Measurements from ENCODE around the gene FOXD4L6. TPM values are rescaled to one million over a fixed set of nuclear protein-coding genes. Genes with fewer than 3 reads are reported as not detected.
"Not testable (repeated sequence)": the region's sequence is repeated elsewhere in the genome, so short reads cannot be mapped to it uniquely, and the experiment has no call there.

Gene FOXD4L6
- under 1 TPM in 1 of 2 donors, not detected in 1; 0.25 TPM for total RNA-seq
- polyA plus RNA-seq = not detected

GRCh38 chr9:41128581-41128980 lies at the start of gene FOXD4L6:
FOXD4L6 (minus strand) TSS chr9:41128681; CDS start chr9:41128383, 298 bp downstream.
- not testable (repeated sequence) for H3K4me3 ChIP-seq (ENCODE audit: low read depth in 1 of 3, low read length in 3 of 3); H3K4me1 ChIP-seq (ENCODE audit: control insufficient read depth in 4 of 4, insufficient read depth in 4 of 4, low read length in 3 of 4); H3K36me3 ChIP-seq (ENCODE audit: control insufficient read depth in 4 of 4, insufficient read depth in 3 of 4, low read depth in 1 of 4, low read length in 3 of 4); H3K27me3 ChIP-seq (ENCODE audit: control insufficient read depth in 4 of 4, insufficient read depth in 4 of 4, low read length in 3 of 4); H3K27ac ChIP-seq (ENCODE audit: low read depth in 1 of 2, low read length in 2 of 2); H3K9ac ChIP-seq (ENCODE audit: low read depth in 1 of 2, low read length in 2 of 2); DNase-seq (ENCODE audit: low spot score); H3K9me3 ChIP-seq (ENCODE audit: control insufficient read depth in 4 of 4, low read length in 3 of 4)
- WGBS = 94% methylated on average over 1 of the region's 15 CpGs

- not testable (repeated sequence) for H3K27ac ChIP-seq (ENCODE audit: low read depth in 1 of 2, low read length in 2 of 2); H3K27me3 ChIP-seq (ENCODE audit: control insufficient read depth in 4 of 4, insufficient read depth in 4 of 4, low read length in 3 of 4); H3K4me1 ChIP-seq (ENCODE audit: control insufficient read depth in 4 of 4, insufficient read depth in 4 of 4, low read length in 3 of 4); DNase-seq (ENCODE audit: low spot score); H3K9ac ChIP-seq (ENCODE audit: low read depth in 1 of 2, low read length in 2 of 2); H3K9me3 ChIP-seq (ENCODE audit: control insufficient read depth in 4 of 4, low read length in 3 of 4); H3K36me3 ChIP-seq (ENCODE audit: control insufficient read depth in 4 of 4, insufficient read depth in 3 of 4, low read depth in 1 of 4, low read length in 3 of 4); H3K4me3 ChIP-seq (ENCODE audit: low read depth in 1 of 3, low read length in 3 of 3)
- 50% methylated on average over 1 of the region's 4 CpGs for WGBS
Observed at GRCh38 chr9:41174994-41175393, 46.5 kb upstream of the FOXD4L6 start.

- H3K27me3 ChIP-seq (ENCODE audit: control insufficient read depth in 4 of 4, insufficient read depth in 4 of 4, low read length in 3 of 4); H3K36me3 ChIP-seq (ENCODE audit: control insufficient read depth in 4 of 4, insufficient read depth in 3 of 4, low read depth in 1 of 4, low read length in 3 of 4); H3K4me1 ChIP-seq (ENCODE audit: control insufficient read depth in 4 of 4, insufficient read depth in 4 of 4, low read length in 3 of 4); H3K9me3 ChIP-seq (ENCODE audit: control insufficient read depth in 4 of 4, low read length in 3 of 4); H3K27ac ChIP-seq (ENCODE audit: low read depth in 1 of 2, low read length in 2 of 2); H3K9ac ChIP-seq (ENCODE audit: low read depth in 1 of 2, low read length in 2 of 2); H3K4me3 ChIP-seq (ENCODE audit: low read depth in 1 of 3, low read length in 3 of 3); DNase-seq (ENCODE audit: low spot score): not testable (repeated sequence)
- 97% methylated on average over 13 of the region's 18 CpGs for WGBS
Observed at GRCh38 chr9:41150116-41150515, 21.6 kb upstream of the FOXD4L6 start.

GRCh38 chr9:41141878-41142277 lies 13.4 kb upstream of the FOXD4L6 start:
- H3K9me3 ChIP-seq (ENCODE audit: control insufficient read depth in 4 of 4, low read length in 3 of 4); H3K4me1 ChIP-seq (ENCODE audit: control insufficient read depth in 4 of 4, insufficient read depth in 4 of 4, low read length in 3 of 4); H3K27me3 ChIP-seq (ENCODE audit: control insufficient read depth in 4 of 4, insufficient read depth in 4 of 4, low read length in 3 of 4); DNase-seq (ENCODE audit: low spot score); H3K36me3 ChIP-seq (ENCODE audit: control insufficient read depth in 4 of 4, insufficient read depth in 3 of 4, low read depth in 1 of 4, low read length in 3 of 4); H3K4me3 ChIP-seq (ENCODE audit: low read depth in 1 of 3, low read length in 3 of 3); H3K27ac ChIP-seq (ENCODE audit: low read depth in 1 of 2, low read length in 2 of 2); H3K9ac ChIP-seq (ENCODE audit: low read depth in 1 of 2, low read length in 2 of 2): not testable (repeated sequence)
- 72% methylated on average over 2 of the region's 2 CpGs for WGBS

- H3K27ac ChIP-seq (ENCODE audit: low read depth in 1 of 2, low read length in 2 of 2); H3K9me3 ChIP-seq (ENCODE audit: control insufficient read depth in 4 of 4, low read length in 3 of 4); H3K9ac ChIP-seq (ENCODE audit: low read depth in 1 of 2, low read length in 2 of 2); H3K4me1 ChIP-seq (ENCODE audit: control insufficient read depth in 4 of 4, insufficient read depth in 4 of 4, low read length in 3 of 4); DNase-seq (ENCODE audit: low spot score); H3K36me3 ChIP-seq (ENCODE audit: control insufficient read depth in 4 of 4, insufficient read depth in 3 of 4, low read depth in 1 of 4, low read length in 3 of 4); H3K27me3 ChIP-seq (ENCODE audit: control insufficient read depth in 4 of 4, insufficient read depth in 4 of 4, low read length in 3 of 4); H3K4me3 ChIP-seq (ENCODE audit: low read depth in 1 of 3, low read length in 3 of 3): not testable (repeated sequence)
- WGBS = 7% methylated on average over 7 of the region's 45 CpGs
Observed at GRCh38 chr9:41126746-41127446, 1.6 kb downstream of the FOXD4L6 start.

- DNase-seq (ENCODE audit: low spot score); H3K9me3 ChIP-seq (ENCODE audit: control insufficient read depth in 4 of 4, low read length in 3 of 4); H3K27ac ChIP-seq (ENCODE audit: low read depth in 1 of 2, low read length in 2 of 2); H3K4me3 ChIP-seq (ENCODE audit: low read depth in 1 of 3, low read length in 3 of 3); H3K27me3 ChIP-seq (ENCODE audit: control insufficient read depth in 4 of 4, insufficient read depth in 4 of 4, low read length in 3 of 4); H3K36me3 ChIP-seq (ENCODE audit: control insufficient read depth in 4 of 4, insufficient read depth in 3 of 4, low read depth in 1 of 4, low read length in 3 of 4); H3K4me1 ChIP-seq (ENCODE audit: control insufficient read depth in 4 of 4, insufficient read depth in 4 of 4, low read length in 3 of 4); H3K9ac ChIP-seq (ENCODE audit: low read depth in 1 of 2, low read length in 2 of 2): not testable (repeated sequence)
- 10% methylated on average over 3 of the region's 3 CpGs for WGBS
Observed at GRCh38 chr9:41125936-41126335, 2.5 kb downstream of the FOXD4L6 start.

- H3K27me3 ChIP-seq (ENCODE audit: control insufficient read depth in 4 of 4, insufficient read depth in 4 of 4, low read length in 3 of 4); H3K4me3 ChIP-seq (ENCODE audit: low read depth in 1 of 3, low read length in 3 of 3); H3K4me1 ChIP-seq (ENCODE audit: control insufficient read depth in 4 of 4, insufficient read depth in 4 of 4, low read length in 3 of 4); H3K9ac ChIP-seq (ENCODE audit: low read depth in 1 of 2, low read length in 2 of 2); H3K36me3 ChIP-seq (ENCODE audit: control insufficient read depth in 4 of 4, insufficient read depth in 3 of 4, low read depth in 1 of 4, low read length in 3 of 4); DNase-seq (ENCODE audit: low spot score); H3K27ac ChIP-seq (ENCODE audit: low read depth in 1 of 2, low read length in 2 of 2); H3K9me3 ChIP-seq (ENCODE audit: control insufficient read depth in 4 of 4, low read length in 3 of 4): not testable (repeated sequence)
- WGBS = no CpG with 5 or more reads among the region's 21 CpGs
Observed at GRCh38 chr9:41125109-41125658, 3.3 kb downstream of the FOXD4L6 start.

GRCh38 chr9:41124250-41125108 lies 4.0 kb downstream of the FOXD4L6 start:
- not testable (repeated sequence) for H3K9me3 ChIP-seq (ENCODE audit: control insufficient read depth in 4 of 4, low read length in 3 of 4); DNase-seq (ENCODE audit: low spot score); H3K27ac ChIP-seq (ENCODE audit: low read depth in 1 of 2, low read length in 2 of 2); H3K36me3 ChIP-seq (ENCODE audit: control insufficient read depth in 4 of 4, insufficient read depth in 3 of 4, low read depth in 1 of 4, low read length in 3 of 4); H3K4me3 ChIP-seq (ENCODE audit: low read depth in 1 of 3, low read length in 3 of 3); H3K27me3 ChIP-seq (ENCODE audit: control insufficient read depth in 4 of 4, insufficient read depth in 4 of 4, low read length in 3 of 4); H3K4me1 ChIP-seq (ENCODE audit: control insufficient read depth in 4 of 4, insufficient read depth in 4 of 4, low read length in 3 of 4); H3K9ac ChIP-seq (ENCODE audit: low read depth in 1 of 2, low read length in 2 of 2)
- WGBS = 23% methylated on average over 35 of the region's 52 CpGs

All from liver (tissue), 9 donors.